ENCODE data around the gene FGG.

- no peak for TF ChIP-seq CTCF (conservative IDR thresholded peaks at IDR 0.05 in 1 of 2, IDR thresholded peaks at IDR 0.05 in 1 of 2; ENCODE audit: low read depth in 1 of 2, low read length in 2 of 2)
- TF ChIP-seq EZH2 (IDR thresholded peaks at IDR 0.05; ENCODE audit: low read length, missing control alignments), result no peak
Measured at GRCh38 chr4:154612472-154613414, at the start of gene FGG.

Measured in fibroblast of lung (primary cell).